Fibroblast of the conjunctiva (primary cell): ENCODE results near the gene CDC73.
"Not testable (repeated sequence)": the region's sequence is repeated elsewhere in the genome, so short reads cannot be mapped to it uniquely, and the experiment has no call there.

Source experiments
- DNase-seq: peaks from one replicate; pipeline ENCODE4 v3.0.0-alpha.2; 2010; ENCODE audit warnings: low read depth

Gene CDC73

GRCh38 chr1:193114485-193115095 is 7.2 kb upstream of the CDC73 start:
- DNase-seq, result no peak

- DNase-seq, result peak; percentile 87
Measured at GRCh38 chr1:193115629-193116227, 6.1 kb upstream of the CDC73 start.

- not testable (repeated sequence) for DNase-seq
Measured at GRCh38 chr1:193117167-193117566, 4.7 kb upstream of the CDC73 start.

- no peak for DNase-seq
Measured at GRCh38 chr1:193118194-193118593, 3.6 kb upstream of the CDC73 start.

DNA sequence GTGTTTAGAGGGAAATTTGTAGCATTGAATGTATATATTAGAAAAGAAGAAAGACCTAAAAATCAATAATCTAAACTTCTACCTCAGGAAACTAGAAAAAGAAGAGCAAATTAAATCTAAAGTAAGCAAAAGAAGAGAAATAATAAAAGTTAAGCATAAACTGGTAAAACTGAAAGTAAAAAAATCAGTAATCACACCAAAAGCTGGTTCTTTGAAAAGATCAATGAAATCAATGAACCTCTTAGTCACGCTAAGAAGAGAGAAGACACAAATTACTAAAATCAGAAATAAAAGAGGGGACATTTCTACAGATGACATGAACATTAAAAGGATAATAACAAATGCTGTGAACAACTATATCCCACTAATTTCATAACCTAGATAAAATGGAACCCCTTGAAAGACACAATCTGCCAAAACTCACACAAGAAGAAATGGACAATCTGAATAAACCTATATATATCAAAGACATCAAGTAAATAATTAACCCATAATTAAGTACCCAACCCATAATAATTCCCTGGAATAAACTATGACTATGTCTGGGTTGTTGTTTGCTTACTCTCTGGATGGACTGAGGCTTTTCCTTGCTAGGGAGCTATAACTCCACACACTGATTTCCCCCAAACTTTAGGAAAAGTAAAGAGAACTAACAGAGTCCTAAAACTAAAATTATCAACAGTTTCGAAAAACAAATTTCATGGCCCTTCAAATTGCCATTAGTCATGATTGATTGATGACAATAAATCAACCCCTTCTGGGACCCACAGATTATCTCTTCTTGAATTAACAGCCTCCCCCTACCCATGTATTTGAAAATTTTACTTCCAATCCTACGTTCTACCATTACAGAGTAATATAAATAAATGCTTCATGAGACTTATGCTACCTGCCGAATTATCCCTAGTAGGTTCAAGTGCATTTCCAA is 2.8 kb upstream of the CDC73 start:
- no peak for DNase-seq

- DNase-seq, result no peak
Measured at GRCh38 chr1:193120604-193121166, 1.1 kb upstream of the CDC73 start.

DNA sequence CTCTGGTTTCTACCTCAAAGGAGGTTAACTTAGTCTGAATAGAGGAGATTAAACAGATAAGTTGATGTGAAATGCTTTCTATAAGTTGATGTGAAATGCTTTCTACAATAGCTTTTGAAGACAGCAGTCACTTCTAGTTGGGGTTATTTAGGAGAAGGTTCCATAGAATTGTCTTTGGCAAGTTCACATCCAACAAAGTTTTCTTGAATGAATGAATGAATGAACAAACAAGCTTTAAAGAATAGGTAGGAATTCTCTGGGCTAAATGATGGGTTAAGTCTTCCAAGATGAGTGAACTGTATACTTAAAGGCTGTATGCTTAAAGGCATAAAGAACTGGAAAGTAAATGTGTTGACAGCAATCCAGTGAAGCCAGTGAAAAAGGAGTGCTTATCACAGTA is 1.9 kb downstream of the CDC73 start:
- no peak for DNase-seq

GRCh38 chr1:193125369-193125768 is 3.5 kb downstream of the CDC73 start:
- no peak for DNase-seq

DNA sequence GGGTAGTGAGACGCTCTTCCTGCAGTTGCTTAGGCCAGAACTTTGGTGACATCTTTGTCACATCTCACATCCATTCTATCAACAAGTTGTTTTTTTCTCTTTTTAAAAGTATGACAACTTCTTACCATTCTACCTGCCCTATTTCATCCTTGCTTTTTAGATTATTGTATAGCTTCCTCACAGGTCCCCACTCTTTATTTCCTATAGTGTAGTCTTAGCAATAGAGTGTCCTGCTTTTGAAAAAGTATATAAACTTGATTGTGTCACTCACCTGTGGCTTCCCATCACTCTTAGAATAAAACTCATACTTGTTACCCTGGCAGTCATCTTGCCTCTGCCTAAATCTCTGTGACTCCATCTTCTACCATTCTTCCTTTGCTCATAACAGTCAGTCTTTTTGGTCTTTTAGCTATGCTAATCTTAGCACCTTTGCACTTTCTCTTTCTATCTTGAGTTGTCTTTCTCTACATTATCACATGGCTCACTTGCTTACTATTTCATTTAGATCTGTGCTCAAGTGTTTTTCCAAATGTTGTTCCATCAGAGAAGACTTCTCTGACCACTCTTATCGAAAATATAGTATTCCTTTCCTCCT is 9.5 kb downstream of the CDC73 start:
- DNase-seq, result no peak

- no peak for DNase-seq
Measured at GRCh38 chr1:193140254-193140653, 18.4 kb downstream of the CDC73 start.

GRCh38 chr1:193141804-193142203 is 20.0 kb downstream of the CDC73 start:
- no peak for DNase-seq

- DNase-seq, result no peak
Measured at GRCh38 chr1:193142409-193142808, 20.6 kb downstream of the CDC73 start.

DNA sequence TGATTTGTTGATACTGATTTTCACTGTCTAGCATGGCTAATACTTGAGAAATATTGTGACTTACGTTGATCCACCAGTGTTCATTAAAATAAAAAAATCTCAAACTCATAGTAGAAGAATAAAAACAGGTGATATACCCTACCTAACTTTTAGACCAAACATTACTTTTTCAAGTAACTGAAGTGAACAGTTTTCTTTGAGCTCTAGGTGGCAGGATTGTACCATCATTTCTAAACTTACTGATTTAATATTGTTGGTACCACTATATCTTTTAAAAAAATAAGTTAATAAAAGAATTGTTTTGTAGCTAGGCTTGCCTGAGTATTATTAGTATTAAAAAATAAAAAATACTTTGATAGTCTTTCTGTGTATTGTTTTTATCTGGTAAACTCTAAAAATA is 21.5 kb downstream of the CDC73 start:
- peak; percentile 1 for DNase-seq

- no peak for DNase-seq
Measured at GRCh38 chr1:193144361-193144938, 22.6 kb downstream of the CDC73 start.

GRCh38 chr1:193144999-193145398 is 23.2 kb downstream of the CDC73 start:
- no peak for DNase-seq

DNA sequence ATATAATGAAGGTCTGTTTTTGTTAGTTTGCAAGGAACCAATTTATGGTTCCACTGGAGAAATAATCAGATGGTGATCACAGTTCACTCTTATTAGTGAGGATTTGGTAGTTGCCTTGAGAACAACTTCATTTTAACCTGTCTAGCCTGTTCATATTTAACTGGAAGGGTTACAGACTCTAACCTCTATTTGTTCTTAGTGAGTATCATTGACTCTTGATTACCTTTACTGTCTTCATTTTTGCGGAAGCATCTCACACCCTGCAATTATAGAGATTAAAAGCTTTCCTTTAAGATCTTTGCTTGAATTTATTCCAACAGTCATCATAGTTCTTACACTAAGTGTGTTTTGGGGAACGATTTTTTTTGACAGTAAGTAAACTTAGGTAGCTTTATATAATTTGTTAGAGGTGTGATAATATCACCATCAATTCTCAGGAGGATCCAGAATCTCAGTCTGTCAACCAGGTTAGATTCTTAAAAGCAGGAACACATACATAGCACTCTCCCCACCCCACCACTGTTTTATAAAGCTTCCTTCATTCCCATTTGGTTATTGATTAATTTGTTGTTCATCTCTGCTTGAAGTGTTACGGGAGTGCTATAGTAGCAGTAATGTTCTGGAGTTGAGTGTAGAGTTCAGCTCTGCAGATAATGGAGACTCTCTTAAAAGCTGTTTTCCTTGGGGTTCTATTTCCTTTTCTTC is 34.4 kb downstream of the CDC73 start:
- no peak for DNase-seq

GRCh38 chr1:193156822-193157142 is 35.0 kb downstream of the CDC73 start:
- no peak for DNase-seq

DNA sequence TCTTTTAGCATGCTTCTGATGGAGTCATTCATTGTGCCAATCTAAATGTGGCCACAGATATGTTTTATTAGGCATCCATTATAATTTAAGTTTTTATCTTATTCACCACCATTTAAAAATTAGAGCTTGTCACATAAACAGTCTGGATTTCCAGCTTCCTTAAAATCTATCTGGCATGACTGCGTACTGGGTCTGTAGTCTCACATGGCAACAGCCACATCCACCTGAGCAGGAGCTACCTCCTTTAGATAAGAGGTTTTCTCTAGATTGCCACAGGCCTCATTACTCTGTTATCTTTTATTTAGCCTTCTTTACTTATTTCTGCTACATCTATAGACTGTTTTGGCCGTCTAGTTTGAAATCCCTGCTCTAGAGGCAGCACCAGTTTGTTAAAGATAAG is 35.5 kb downstream of the CDC73 start:
- no peak for DNase-seq

DNA sequence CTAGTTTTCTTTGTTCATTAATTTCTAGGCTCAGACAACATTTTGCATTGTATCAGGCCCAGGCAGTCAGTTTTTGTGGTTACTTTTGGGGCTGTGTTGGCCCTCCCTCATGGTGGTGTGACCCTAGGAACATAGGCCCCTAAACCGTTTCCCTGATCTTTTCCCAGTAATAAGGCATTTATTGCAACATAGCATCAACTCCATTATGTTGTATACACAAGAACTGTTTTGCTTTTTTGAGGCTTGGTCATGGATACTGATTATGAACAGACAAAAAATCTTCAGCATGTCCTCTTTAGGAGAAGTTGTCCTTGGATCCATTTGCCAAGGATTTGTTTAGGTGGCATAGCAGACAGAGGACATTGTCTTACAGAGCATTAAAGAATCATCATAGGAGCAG is 54.3 kb downstream of the CDC73 start:
- DNase-seq, result no peak

DNA sequence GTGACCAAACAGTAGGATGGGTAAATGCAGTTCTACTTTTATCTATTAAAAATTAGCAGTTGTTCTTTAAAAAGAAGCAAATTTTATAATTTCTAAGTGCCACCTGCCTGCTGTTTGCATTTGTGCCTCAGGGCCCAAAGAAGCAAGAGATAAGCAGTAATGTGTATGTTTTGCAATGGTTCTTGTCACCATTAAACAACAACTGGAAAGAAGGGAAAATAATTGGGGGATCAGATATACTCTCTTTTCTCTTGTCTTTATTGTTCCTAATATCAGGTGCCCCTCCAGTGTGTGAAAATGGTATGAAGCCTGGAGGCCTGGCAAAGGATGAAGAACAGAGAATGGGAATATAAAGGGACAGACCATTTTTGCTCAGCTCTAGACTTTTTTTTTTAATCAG is 55.0 kb downstream of the CDC73 start:
- no peak for DNase-seq

- no peak for DNase-seq
Measured at GRCh38 chr1:193179094-193179493, 57.3 kb downstream of the CDC73 start.

- DNase-seq, result no peak
Measured at GRCh38 chr1:193181536-193181935, 59.7 kb downstream of the CDC73 start.
